ENCODE measurements around the gene EARS2. TPM values are rescaled to one million over a fixed set of nuclear protein-coding genes. Genes with fewer than 3 reads are reported as not detected.

The EARS2 gene
- total and polyA plus RNA-seq, 9 of the 15 experiments (the other 6 are each of a cell fraction or from before 2014, with no cell fraction given), result 17.6 to 58.6 (median 36.3) TPM

GRCh38 chr16:23556881-23557778 lies at the start of gene EARS2, which contains the start of gene UBFD1 (continued):
- TF ChIP-seq, protein P1, sequence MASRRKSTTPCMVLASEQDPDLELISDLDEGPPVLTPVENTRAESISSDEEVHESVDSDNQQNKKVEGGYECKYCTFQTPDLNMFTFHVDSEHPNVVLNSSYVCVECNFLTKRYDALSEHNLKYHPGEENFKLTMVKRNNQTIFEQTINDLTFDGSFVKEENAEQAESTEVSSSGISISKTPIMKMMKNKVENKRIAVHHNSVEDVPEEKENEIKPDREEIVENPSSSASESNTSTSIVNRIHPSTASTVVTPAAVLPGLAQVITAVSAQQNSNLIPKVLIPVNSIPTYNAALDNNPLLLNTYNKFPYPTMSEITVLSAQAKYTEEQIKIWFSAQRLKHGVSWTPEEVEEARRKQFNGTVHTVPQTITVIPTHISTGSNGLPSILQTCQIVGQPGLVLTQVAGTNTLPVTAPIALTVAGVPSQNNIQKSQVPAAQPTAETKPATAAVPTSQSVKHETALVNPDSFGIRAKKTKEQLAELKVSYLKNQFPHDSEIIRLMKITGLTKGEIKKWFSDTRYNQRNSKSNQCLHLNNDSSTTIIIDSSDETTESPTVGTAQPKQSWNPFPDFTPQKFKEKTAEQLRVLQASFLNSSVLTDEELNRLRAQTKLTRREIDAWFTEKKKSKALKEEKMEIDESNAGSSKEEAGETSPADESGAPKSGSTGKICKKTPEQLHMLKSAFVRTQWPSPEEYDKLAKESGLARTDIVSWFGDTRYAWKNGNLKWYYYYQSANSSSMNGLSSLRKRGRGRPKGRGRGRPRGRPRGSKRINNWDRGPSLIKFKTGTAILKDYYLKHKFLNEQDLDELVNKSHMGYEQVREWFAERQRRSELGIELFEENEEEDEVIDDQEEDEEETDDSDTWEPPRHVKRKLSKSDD (conservative IDR thresholded peaks at IDR 0.05; ENCODE audit: low read length), result 0 out of 2 replicates have a peak, but pooled peaks have one; percentile 20
- TF ChIP-seq EGR1 (conservative IDR thresholded peaks at IDR 0.05) (peak; percentile 96), TEAD4 (IDR thresholded peaks at IDR 0.05; ENCODE audit: low read length) (peak; percentile 48), TEAD4 (CRISPR knock-in tag; IDR thresholded peaks at IDR 0.05; ENCODE audit: borderline replicate concordance) (no peak), ATF4 (CRISPR knock-in tag; IDR thresholded peaks at IDR 0.05) (no peak), BCOR (IDR thresholded peaks at IDR 0.05) (peak; percentile 100), SIX5 (IDR thresholded peaks at IDR 0.05; ENCODE audit: borderline replicate concordance in 1 of 2, insufficient read depth in 1 of 2, low read depth in 1 of 2, low read length in 2 of 2) (no peak), ZNF644 (tag; IDR thresholded peaks at IDR 0.05; ENCODE audit: low read depth) (no peak; the same call in 1 of the 2 replicates), TRIM24 (IDR thresholded peaks at IDR 0.05) (peak in 1 of 2 experiments; percentile 36; a peak in 1 of 4 replicates), TGIF2 (CRISPR knock-in tag; IDR thresholded peaks at IDR 0.05) (no peak), ZNF354B (CRISPR knock-in tag; IDR thresholded peaks at IDR 0.05) (no peak), EP300 (IDR thresholded peaks at IDR 0.05; ENCODE audit: low read length) (peak; percentile 36; the same call in 1 of the 2 replicates), ATF2 (CRISPR knock-in tag; IDR thresholded peaks at IDR 0.05) (no peak), TSC22D4 (tag; IDR thresholded peaks at IDR 0.05) (no peak), ZFX (CRISPR knock-in tag; IDR thresholded peaks at IDR 0.05) (peak; percentile 77), ESRRA (IDR thresholded peaks at IDR 0.05; ENCODE audit: borderline replicate concordance, low read depth) (peak; percentile 72; the same call in 1 of the 2 replicates), TEAD1 (CRISPR knock-in tag; IDR thresholded peaks at IDR 0.05) (peak in 1 of 2 experiments; percentile 52; a peak in 1 of 4 replicates), ZNF41 (CRISPR knock-in tag; conservative IDR thresholded peaks at IDR 0.05) (no peak), ZNF436 (CRISPR knock-in tag; IDR thresholded peaks at IDR 0.05) (no peak), RCOR1 (IDR thresholded peaks at IDR 0.05; ENCODE audit: borderline replicate concordance in 1 of 2, low read depth in 2 of 2, low read length in 2 of 2) (peak in 1 of 2 experiments; percentile 97), PCBP2 (IDR thresholded peaks at IDR 0.05; ENCODE audit: low read depth, low read length, poor library complexity, severe bottlenecking) (no peak)
- TF ChIP-seq, protein P2, sequence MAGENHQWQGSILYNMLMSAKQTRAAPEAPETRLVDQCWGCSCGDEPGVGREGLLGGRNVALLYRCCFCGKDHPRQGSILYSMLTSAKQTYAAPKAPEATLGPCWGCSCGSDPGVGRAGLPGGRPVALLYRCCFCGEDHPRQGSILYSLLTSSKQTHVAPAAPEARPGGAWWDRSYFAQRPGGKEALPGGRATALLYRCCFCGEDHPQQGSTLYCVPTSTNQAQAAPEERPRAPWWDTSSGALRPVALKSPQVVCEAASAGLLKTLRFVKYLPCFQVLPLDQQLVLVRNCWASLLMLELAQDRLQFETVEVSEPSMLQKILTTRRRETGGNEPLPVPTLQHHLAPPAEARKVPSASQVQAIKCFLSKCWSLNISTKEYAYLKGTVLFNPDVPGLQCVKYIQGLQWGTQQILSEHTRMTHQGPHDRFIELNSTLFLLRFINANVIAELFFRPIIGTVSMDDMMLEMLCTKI (IDR thresholded peaks at IDR 0.05; ENCODE audit: partially characterized antibody), result no peak
